Measurements from ENCODE around the gene ATP7B.
"Not testable (repeated sequence)": the region's sequence is repeated elsewhere in the genome, so short reads cannot be mapped to it uniquely, and the experiment has no call there.

Gene ATP7B

DNA sequence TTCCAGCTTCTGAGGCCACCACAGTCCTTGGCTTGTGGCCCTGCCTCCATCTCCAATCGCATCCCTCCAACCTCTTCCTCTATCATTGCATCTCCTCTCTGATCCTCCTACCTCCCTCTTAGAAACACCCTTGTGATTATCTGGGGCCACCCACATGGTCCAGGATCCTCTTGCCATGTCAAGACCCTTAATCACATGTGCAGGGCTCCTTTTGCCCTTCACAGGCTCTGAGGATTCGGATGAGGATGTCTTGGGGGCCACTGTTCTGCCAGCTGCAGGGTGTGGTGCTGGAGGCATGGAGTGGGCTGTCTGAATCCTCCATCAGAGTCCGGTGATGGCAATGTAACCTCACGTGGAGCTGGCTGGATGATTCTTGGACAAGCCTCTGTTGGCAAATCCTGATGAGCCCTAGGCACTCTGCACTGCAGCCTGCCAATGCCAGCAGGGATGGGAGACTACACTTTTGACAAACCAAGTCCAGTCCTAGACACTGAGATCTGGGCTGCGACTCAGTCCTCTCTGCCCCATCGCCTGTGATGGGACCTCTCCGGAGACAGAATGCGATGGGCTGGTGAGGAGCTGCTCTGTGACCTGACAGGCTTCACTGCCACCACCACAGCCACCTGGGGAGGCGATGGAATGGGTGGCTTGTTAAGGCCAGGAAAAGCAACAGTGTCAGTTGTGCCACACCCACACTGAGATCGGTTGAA is 88.3 kb downstream of the ATP7B start:
- no peak for DNase-seq (ENCODE audit: low read depth in 3 of 3)

DNA sequence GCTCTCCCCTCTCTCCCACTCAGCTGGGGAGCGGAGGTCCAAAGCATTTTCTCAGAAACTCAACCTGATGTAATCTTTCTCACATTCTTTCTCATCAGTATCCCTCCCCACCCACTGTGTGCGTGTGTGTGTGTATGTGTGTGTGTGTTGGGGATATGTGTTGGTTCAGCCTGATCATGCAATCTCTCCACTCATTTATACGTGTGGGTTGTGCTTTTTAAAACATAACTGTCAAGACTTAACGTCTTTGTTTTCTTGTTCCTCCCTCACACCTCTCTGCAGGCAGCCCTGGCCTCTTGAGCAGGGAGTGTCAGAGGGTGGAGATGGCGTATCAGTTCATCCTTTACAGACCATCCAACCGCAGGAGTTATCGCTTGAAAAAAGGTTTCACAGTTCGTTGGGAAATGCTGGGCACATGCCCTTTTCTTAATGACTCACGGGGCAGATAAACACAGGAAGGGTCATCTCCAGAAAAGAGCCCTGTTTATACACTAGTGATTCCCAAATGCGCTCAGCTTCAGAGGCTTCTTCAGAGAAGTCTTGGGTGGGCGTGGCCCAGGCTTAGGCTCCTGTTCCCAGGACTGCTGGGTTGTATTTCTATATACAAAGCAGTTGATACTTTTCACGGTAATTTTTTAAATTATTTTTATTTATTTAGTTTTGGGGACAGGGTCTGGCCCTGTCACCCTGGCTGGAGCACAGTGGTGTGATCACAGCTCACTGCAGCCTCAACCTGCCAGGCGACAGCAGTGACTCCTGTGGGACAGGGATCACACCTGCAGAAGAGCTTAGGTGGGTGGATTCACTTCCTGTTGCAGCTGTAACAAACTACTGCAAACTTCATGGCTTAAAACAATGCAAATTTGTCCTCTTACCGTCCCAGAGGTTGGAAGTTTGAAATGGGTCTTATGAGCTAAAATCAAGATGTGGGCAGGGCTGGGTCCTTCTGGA is 89.2 kb downstream of the ATP7B start:
- DNase-seq (ENCODE audit: low read depth in 3 of 3) = no peak

DNA sequence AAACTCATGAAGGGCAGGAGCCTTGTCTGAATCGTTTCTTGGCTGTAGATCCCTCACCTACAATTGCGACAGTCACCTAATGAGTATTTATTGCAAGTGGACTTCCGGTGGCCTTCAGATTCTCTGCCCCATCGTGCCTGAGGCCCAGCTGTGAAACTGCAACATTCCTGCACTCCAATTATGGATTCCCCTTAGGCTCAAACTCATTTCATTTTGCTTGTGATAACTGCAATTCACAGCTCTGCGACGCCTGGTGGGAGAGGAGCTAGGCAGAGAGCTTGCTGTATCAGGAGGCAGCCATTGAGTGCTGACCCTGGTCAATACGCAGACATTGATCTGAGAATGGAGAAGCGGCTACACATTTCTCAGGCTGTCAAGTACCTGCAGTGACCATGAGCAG is 90.5 kb downstream of the ATP7B start:
- no peak for DNase-seq (ENCODE audit: low read depth in 3 of 3)

DNA sequence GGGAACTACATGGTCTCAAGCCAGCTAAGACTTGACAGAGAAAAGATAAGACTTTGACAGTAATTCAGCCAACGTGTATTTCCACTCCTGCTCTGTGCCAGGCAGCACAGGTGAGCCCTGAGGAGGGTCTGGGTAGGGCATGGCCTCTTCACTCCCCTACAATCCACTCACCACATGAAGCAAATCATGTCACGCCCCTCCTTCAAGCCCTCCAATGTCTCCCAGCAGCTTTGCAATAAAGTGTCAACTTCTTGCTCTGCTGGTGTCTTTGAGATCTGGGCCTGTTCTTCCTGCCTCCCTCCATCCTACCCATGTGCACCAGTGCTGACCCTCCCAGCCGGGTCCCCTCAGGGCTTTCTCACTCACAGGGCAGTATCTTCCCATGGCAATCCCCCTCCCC is 91.0 kb downstream of the ATP7B start:
- no peak for DNase-seq (ENCODE audit: low read depth in 3 of 3)

DNA sequence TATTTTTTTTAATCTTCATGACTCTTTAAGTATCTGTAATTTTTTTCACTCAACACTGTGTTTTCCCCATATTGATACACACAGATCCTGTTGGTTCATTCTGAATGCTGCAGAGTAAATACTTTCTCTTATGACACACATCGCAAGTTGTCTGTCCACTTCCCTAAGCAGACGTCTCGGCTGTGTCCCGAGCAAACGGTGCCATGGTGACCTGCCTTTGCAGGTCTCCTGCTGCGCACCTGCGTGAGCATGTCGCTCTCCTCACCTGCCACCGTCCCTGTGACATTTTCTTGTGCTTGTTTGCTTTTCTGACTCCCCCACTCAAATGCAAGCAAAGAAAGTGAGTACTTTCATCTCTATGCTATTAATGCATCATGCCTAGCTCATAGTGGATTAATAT is 91.7 kb downstream of the ATP7B start:
- DNase-seq (ENCODE audit: low read depth in 3 of 3) = no peak

DNA sequence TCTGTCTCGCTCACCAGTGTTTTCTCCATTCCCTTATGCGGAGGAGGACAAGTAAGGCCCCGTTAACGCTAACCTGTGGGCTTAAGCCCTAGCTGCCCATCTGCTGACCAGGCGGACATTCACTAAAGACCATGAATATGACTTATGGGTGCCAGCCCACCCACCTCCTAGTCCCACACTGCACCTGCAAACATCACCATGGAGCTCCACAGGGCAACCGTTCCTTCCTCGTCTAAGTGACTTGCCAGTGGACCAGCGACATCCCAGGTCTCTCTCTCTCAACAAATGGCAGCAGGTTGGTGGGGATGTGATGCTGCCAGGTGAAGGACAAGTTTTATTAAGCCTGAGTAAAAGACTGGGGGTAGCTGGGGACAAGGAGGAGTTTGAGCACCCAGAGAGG is 94.3 kb downstream of the ATP7B start:
- DNase-seq (ENCODE audit: low read depth in 3 of 3) = no peak

DNA sequence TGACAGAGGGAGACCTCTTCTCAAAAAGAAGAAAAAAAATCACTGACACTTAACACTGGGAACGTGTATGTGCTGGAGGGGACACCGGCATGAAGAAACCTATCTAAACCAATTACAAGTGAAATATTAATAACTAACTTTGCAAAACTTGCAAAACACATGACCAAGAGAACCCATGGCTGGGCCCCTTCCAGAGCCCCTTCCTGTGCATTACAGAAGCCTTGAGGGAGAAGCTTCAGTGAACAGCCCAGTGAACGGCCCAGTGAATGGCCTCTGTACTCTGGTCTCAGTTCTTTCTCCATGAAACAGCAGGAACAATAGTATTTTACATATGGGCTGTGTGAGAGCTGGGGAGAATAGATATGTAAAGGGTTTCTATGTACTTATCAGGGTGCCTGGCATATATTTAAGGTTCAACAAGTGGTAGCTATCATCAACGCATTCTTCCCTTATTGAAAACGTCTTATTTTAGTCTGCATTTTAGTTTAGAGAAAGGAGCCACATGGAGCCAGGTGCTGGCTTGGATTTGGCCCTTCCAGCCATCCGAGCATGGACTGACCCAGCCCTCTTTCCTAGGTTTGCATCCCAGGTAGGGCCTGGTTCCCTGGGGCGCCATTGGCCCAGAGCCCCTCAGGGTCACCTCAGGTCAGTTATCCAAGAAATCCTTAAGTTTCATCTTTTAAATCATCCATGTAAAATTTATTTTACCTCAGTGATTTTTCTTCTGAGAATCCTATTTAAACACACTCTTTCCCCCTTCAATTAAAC is 95.0 kb downstream of the ATP7B start:
- DNase-seq (ENCODE audit: low read depth in 3 of 3) = no peak

DNA sequence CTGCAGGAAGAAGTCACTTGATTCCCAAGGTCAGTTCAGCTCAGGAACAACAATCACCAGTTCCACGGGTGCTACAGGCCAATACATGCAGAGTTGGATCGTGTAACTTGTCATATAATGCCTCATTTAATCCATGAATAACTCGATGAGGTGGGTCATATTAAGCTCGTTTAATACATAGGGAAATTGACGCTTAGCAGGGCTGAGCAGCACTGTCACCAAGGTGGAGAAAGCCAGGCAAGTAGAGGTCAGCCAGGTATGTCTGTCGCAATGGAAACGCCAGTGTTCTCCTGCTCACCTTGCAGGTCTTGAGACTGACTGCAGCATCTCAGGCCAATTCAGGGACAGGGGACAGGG is 97.1 kb downstream of the ATP7B start:
- DNase-seq (ENCODE audit: low read depth in 3 of 3) = no peak

DNA sequence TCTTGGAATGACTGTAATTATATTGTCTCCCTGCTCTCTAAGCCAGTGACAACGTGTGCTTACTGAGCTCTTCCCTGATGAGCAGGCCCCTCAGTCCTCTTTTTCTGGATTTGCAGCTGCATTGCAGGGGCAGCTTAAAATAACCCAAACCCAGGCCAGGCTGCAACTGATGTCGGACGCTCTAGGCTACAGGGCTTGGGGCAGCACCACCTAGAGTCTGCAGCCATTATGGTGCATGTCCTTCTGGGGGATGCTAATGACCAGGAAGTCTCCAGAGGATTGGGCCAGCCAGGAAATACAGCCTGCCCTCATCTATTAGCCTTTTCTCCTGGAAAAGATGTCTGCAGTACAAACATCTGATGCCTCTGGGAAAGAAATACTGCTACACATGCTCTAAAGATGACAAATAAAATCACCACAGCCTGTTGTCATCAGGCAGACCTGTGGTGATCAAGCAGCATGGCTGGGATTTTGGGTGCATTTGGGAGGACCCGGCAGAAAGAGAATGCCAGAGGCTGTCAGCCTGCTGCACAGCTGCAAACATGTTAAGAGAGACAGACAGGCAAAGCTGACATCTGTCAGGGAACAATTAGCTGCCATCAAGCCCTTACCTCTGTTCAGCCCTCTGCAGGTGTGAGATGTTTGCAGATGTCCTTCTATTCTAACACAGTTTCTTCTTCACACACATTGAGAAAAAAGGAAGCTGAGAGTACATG is 97.7 kb downstream of the ATP7B start:
- no peak for DNase-seq (ENCODE audit: low read depth in 3 of 3)

DNA sequence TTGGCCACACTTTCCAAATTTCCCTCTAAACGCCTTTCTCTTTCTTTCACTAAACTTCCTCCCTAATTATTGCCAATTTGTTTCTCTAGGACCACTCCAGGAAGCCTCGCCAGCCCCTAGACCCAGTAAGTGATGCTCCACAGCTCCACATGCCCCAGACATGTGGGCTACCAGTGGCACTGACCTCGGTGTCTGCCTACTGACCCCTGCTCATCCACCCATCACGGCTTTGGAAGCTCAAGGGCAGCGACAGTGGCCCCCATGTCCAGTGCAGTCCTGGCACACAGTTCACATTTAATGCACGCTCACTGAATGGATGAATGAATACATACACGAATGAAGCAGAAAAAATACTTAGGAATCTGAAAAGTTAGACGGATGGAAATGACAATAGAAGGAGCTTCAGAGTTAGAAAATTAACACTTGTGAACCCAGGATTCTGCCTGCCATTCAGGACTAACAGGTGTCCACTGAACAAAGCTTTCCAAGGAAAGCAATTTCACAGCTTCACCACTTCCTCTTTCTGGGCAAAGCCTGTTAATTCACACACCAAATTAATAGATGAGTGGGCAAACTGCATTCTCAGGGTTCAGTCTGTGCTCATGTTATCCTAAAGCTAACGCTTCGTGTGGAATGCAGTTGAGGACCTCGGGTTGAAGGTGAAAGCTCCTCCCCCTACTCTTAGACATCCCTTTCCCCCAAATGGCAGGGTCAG is 98.6 kb downstream of the ATP7B start:
- DNase-seq (ENCODE audit: low read depth in 3 of 3) = no peak

DNA sequence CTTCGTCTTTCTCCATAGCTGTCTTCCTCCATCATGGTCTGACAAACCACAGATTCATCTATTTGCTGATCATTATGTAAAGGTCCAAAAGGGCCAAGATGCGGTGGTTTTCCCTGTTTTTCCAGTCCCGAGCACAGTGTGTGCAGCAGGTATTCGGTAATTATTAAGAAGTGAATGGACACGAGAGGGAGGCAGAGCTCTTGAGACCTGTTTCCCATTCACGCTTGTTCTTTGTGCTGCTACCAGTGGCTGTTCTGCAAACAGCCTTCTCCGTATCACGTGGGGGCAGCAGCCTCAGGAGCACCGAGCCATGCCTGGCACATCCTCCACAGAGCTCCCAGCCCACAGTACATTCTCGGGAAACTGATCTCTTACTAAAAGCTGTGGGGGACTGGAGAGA is 99.2 kb downstream of the ATP7B start:
- DNase-seq (ENCODE audit: low read depth in 3 of 3) = no peak

DNA sequence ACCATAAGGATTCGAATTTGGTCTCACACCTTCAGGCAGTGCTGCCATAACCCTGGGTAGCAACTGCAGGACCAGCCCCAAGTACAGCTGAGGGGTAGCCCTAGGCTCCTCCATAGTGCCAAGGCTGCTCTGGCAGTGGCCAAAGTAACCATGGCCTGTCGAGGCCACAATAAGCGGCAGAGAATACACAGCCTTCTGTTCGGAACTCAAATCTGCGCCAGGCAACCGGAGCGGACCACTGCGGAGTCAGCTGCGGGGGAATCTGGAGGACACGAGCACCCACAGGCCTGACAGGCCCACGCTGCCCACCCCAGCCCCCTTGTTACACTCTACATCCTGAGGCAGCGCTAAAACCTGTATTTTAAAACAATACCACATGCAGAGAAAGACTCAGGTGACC is 100.7 kb downstream of the ATP7B start:
- DNase-seq (ENCODE audit: low read depth in 3 of 3) = no peak

DNA sequence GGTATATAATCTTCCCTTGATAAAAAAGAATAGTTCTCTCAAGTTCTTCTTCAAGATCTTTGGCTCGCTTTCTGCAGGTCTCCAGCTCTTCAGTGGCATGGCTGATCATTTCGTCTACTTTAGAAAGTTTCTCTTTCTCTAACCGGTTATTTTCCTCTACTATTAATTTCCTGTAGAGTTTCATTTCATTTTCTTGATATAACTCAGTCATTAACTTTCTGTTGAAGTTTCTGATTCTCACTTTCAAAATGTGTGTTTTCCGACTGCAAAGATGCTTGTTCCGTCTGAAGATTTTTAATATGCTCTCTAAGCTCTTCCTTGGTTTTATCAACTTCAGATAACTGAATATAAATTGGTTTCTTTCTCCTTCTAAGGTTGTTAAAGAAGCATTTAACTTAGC is 102.0 kb downstream of the ATP7B start:
- not testable (repeated sequence) for DNase-seq (ENCODE audit: low read depth in 3 of 3)

DNA sequence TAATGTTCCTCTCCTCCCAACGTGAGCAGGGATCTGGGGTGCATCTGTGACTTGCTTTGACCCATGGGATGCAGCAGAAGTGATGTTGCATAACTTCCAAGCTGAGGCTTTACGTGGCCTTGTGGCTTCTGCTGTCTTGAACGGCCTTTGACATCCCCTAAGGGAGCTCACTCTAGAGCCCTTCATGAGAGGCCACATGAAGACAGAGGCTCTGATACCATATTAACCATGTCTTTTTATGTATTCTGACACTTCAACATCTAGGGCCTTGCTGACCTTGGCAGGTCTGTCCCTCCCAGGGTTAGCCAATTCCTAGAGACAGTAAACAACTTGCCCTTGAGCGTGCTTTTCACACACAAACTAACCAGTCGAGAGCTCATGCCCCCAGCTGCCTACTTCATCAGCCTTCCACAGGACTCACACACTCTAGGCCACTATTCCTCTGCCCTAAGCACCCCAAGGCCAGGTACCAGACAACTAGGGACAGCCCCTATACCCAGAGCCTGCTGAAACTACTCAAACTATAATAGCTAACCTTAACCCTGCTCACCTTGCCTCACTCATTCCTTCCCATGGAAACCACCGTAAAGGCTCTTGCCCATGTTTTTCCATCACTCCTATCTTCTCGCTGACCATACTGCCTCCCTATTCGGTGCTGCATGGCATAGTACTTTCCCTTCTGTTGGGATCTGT is 104.1 kb downstream of the ATP7B start:
- DNase-seq (ENCODE audit: low read depth in 3 of 3) = no peak

DNA sequence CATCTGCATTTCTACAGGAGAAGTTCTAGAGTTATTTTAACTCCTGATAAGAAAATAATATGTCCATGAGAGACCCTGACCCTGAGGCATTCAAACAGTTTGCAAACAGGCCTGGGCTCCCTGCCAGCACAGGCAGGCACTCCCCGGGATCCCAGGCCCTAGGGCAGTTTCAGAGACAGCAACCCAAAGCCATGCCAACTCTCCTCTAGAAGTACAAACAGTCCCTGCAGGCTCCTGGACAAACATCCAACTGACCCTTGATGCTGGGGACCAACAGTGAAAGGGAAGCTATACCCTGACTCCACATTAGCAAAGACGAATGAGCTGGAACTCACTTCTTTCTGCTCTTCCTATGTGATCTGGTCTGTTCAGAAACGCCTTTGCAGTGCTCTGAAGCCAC is 104.7 kb downstream of the ATP7B start:
- DNase-seq (ENCODE audit: low read depth in 3 of 3) = no peak

DNA sequence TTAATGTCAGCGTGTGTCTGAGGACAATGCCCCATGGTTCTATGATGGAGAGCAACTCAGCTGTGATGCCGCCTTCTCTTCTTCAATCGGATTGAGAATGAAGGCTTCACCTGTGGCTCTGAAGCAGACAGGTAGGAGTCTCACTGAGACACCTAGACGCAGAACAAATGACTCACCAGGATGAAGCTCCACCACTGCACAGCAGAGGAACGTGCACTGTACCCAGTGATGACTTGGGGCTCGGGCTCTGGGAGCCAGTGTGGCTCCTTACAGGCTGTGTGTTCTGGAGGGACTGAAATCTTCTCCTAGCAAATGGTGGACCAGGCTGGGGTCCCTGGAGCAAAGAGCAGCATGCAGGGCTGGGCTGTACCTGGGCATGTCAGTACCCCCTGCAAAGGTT is 105.5 kb downstream of the ATP7B start:
- DNase-seq (ENCODE audit: low read depth in 3 of 3) = no peak

DNA sequence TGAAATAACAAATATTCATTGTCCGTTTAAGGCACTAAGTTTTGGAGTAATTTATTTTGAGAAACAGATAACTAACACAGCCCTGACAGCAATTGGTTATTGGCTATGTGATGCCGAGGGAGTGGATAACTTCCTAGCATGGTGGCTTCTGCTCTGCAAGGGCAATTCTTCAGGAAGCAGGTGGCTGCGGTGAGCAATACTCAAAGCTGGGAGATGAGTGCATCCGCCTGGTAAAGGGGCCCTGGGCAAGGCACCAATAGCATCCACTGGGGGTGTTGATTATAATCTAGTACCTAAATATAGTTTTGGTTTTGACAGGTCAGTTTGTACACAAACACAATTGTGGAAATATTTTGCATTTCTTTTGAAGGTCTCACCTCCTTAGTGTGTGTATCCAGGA is 108.5 kb downstream of the ATP7B start:
- no peak for DNase-seq (ENCODE audit: low read depth in 3 of 3)

DNA sequence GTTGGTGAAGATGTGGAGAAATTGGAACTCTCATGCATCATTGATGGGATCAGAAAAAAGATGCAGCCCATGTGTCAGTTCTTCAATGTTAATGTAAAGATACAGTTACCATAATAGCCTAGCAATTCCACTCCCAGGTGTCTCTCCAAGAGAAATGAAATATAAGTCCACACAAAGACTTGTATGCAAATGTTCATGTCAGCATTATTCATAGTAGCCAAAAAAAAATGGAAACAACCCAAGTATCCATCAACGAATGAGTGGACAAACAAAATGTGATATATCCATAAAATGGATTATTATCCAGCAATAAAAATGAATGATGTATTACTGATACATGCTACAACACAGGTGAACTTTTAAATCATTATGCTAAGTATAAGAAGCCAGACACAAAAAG is 110.8 kb downstream of the ATP7B start:
- DNase-seq (ENCODE audit: low read depth in 3 of 3) = no peak

DNA sequence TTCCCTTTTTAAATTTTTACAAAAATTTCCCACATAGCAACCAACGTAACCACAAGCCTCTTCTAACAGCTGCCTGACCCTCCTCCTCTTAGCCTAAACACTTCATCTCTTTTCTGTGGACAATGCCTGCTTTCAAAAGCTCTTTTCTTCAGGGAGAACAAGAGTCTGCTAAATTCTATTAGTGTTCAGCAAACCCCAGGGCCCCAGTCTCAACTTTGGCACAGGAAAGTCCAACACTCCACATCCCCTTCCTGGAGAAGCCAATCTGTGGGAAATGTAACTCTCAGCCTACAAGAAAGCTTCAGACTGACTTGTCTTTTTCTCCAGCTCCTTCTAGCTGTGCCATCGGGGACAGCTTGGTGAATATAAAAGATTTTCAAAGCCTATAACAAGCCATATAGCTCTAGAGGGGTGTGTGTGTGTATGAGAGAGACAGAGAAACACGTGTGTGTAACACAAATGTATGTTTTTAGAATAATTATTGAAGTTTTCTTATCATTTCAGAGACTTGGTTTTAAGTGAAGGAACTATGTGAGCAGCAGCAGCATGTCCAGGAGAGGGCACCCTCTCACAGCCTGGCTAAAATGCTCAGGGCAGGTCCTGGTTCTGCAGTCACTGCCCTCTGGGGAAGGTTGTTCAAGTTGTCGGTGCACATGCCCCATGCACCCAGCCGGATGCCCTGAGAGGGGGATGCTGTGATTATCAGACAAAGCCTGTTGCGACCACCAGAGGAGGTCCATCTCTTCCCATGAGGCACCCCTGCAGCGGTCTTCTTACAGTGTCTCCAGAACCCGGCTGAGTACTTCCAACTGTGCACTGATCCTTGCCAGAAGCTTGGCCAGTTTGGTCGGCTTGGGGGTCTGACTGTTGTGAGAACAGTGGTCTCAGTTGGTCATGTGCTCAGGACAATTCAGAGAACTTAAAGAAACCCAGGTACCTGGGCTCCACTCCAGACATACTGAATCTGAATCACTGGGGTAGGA is 115.1 kb downstream of the ATP7B start:
- peak in 2 of 3 experiments; percentile 4 to 37 for DNase-seq (ENCODE audit: low read depth in 3 of 3)

Data from stimulated activated CD4-positive, alpha-beta T cell treated with anti-CD3 and anti-CD28 coated beads, TNF-alpha, amount 100 ng/mL, for 24 hours (primary cell).